ENCODE results near the gene MAP4K2.

- TF ChIP-seq FOXM1 (IDR thresholded peaks at IDR 0.05; ENCODE audit: borderline replicate concordance, low read depth) (no peak), RAD21 (IDR thresholded peaks at IDR 0.05; ENCODE audit: low read depth) (no peak), USF1 (IDR thresholded peaks at IDR 0.05) (no peak), TAF1 (IDR thresholded peaks at IDR 0.05; ENCODE audit: low read depth) (no peak), REST (IDR thresholded peaks at IDR 0.05; ENCODE audit: low read depth) (no peak), NFIC (IDR thresholded peaks at IDR 0.05) (no peak), TCF12 (IDR thresholded peaks at IDR 0.05; ENCODE audit: low read depth) (no peak), MAX (IDR thresholded peaks at IDR 0.05) (no peak), YY1 (IDR thresholded peaks at IDR 0.05; ENCODE audit: low read depth) (no peak), EGR1 (IDR thresholded peaks at IDR 0.05) (no peak)
Observed at GRCh38 chr11:64763526-64764039, 39.4 kb downstream of the MAP4K2 start.
